Activated T-helper 1 cell treated with anti-CD3 and anti-CD28 coated beads, Interleukin-12 subunit alpha, Interleukin-12 subunit beta, Interleukin-2, Interleukin-4 antibody, amounts not matched to agents 30 ng/mL and 10 ng/mL and 1 ng/mL, durations not matched to agents 14 hours and 24 hours and 36 hours (primary cell): Measurements from ENCODE around the gene CYTH3. TPM values are rescaled to one million over a fixed set of nuclear protein-coding genes. Genes with fewer than 3 reads are reported as not detected.
"Not testable (repeated sequence)": the region's sequence is repeated elsewhere in the genome, so short reads cannot be mapped to it uniquely, and the experiment has no call there.

Experiments used
- DNase-seq: peaks from one replicate; pipeline ENCODE4 v3.0.0; 2021; ENCODE audit warnings: low spot score
- H3K27ac Mint-ChIP-seq: one replicate; pipeline ENCODE4 v1.8.0; 2021; ENCODE audit warnings: mild to moderate bottlenecking, mixed read lengths
- H3K27me3 Mint-ChIP-seq: one replicate; pipeline ENCODE4 v1.8.0; 2022; ENCODE audit warnings: mild to moderate bottlenecking, moderate library complexity, mixed read lengths; ENCODE audit not compliant: insufficient read depth
- H3K36me3 Mint-ChIP-seq: one replicate; pipeline ENCODE4 v1.8.0; 2021; ENCODE audit warnings: low read depth, mixed read lengths
- H3K4me1 Mint-ChIP-seq: one replicate; pipeline ENCODE4 v1.8.0; 2021; ENCODE audit warnings: low read depth, mixed read lengths
- H3K4me3 Mint-ChIP-seq: one replicate; pipeline ENCODE4 v1.8.0; 2021; ENCODE audit warnings: mild to moderate bottlenecking, moderate library complexity, mixed read lengths
- H3K9me3 Mint-ChIP-seq: one replicate; pipeline ENCODE4 v1.8.0; 2021; ENCODE audit warnings: mixed read lengths
- intact Hi-C: fragments of 100-400 bp; cut with micrococcal nuclease; formaldehyde crosslinking; loops from one replicate; pipeline ENCODE4 v1.15.1; 2024
- total RNA-seq: library from RNA; stranded (reverse); gene quantifications from 2 replicates; pipeline ENCODE4 v1.2.3, GENCODE V29; 2022

Gene CYTH3
- total RNA-seq, 1 donor from 2014 or later: 0.65 TPM

- DNase-seq: no peak
- Mint-ChIP-seq H3K4me3 (no peak overlapping the region), H3K4me1 (peaks cover 6% of the 10 kb centered on the region), H3K27me3 (peaks cover 48% of the 10 kb centered on the region), H3K27ac (no peak overlapping the region), H3K9me3 (no peaks in the 10 kb centered on the region), H3K36me3 (no peaks in the 10 kb centered on the region)
- intact Hi-C loops: no loop called here
Observed at GRCh38 chr7:6231184-6231583, 41.2 kb downstream of the CYTH3 start.

GRCh38 chr7:6229284-6229683, 43.1 kb downstream of the CYTH3 start:
- H3K4me3 Mint-ChIP-seq, DNase-seq, H3K27ac Mint-ChIP-seq, H3K9me3 Mint-ChIP-seq, H3K36me3 Mint-ChIP-seq, intact Hi-C loops, H3K4me1 Mint-ChIP-seq: not testable (repeated sequence)
- peaks cover 55% of the 10 kb centered on the region for H3K27me3 Mint-ChIP-seq

- DNase-seq: no peak
- H3K9me3 Mint-ChIP-seq: no peaks in the 10 kb centered on the region
- H3K4me3 Mint-ChIP-seq: no peak overlapping the region
- intact Hi-C loops: no loop called here
- H3K4me1 Mint-ChIP-seq: peaks cover 6% of the 10 kb centered on the region
- H3K27ac Mint-ChIP-seq: no peak overlapping the region
- H3K36me3 Mint-ChIP-seq: no peaks in the 10 kb centered on the region
- H3K27me3 Mint-ChIP-seq: peaks cover 53% of the 10 kb centered on the region
Observed at GRCh38 chr7:6228361-6229229, 43.8 kb downstream of the CYTH3 start.

- Mint-ChIP-seq H3K9me3 (no peaks in the 10 kb centered on the region), H3K27ac (no peak overlapping the region), H3K27me3 (peaks cover 53% of the 10 kb centered on the region), H3K4me1 (no peaks in the 10 kb centered on the region), H3K4me3 (no peak overlapping the region), H3K36me3 (no peaks in the 10 kb centered on the region)
- intact Hi-C loops: no loop called here
- no peak for DNase-seq
Observed at GRCh38 chr7:6227294-6227846, 45.1 kb downstream of the CYTH3 start.

GRCh38 chr7:6226194-6226799, 46.1 kb downstream of the CYTH3 start:
- intact Hi-C loops: no loop called here
- H3K27me3 Mint-ChIP-seq: peaks cover 47% of the 10 kb centered on the region
- H3K4me1 Mint-ChIP-seq: peaks cover 10% of the 10 kb centered on the region
- no peaks in the 10 kb centered on the region for H3K9me3 Mint-ChIP-seq
- no peaks in the 10 kb centered on the region for H3K36me3 Mint-ChIP-seq
- no peak overlapping the region for H3K27ac Mint-ChIP-seq
- no peak for DNase-seq
- no peak overlapping the region for H3K4me3 Mint-ChIP-seq

GRCh38 chr7:6223411-6223810, 49.0 kb downstream of the CYTH3 start:
- not testable (repeated sequence) for H3K4me3 Mint-ChIP-seq, DNase-seq, H3K36me3 Mint-ChIP-seq, H3K9me3 Mint-ChIP-seq, H3K27ac Mint-ChIP-seq
- Mint-ChIP-seq H3K27me3 (peaks cover 46% of the 10 kb centered on the region), H3K4me1 (peaks cover 14% of the 10 kb centered on the region)
- intact Hi-C loops: loop anchor here (5.0 kb wide), 1 partner anchor 49 kb away; the partner anchor contains the start of gene CYTH3

GRCh38 chr7:6223010-6223409, 49.4 kb downstream of the CYTH3 start:
- peaks cover 43% of the 10 kb centered on the region for H3K27me3 Mint-ChIP-seq
- H3K9me3 Mint-ChIP-seq: not testable (repeated sequence)
- intact Hi-C loops: loop anchor here (5.0 kb wide), 1 partner anchor 49 kb away; the partner anchor contains the start of gene CYTH3

GRCh38 chr7:6221340-6222319, 50.8 kb downstream of the CYTH3 start:
- DNase-seq: peak; percentile 6
- Mint-ChIP-seq H3K36me3 (no peaks in the 10 kb centered on the region), H3K9me3 (no peaks in the 10 kb centered on the region), H3K4me3 (peak overlapping the region; percentile 6), H3K4me1 (peaks cover 14% of the 10 kb centered on the region), H3K27me3 (peaks cover 41% of the 10 kb centered on the region), H3K27ac (peak overlapping the region; percentile 72)
- intact Hi-C loops: loop anchor here (1.0 to 5.0 kb wide), 3 partner anchors 29 to 51 kb away; partner anchors contain the start of gene CYTH3

More at GRCh38 chr7:6223010-6223409, 49.4 kb downstream of the CYTH3 start:
- not testable (repeated sequence) for H3K36me3 Mint-ChIP-seq, H3K27ac Mint-ChIP-seq, DNase-seq, H3K4me3 Mint-ChIP-seq
- H3K4me1 Mint-ChIP-seq: peaks cover 14% of the 10 kb centered on the region

GRCh38 chr7:6218329-6218728, 54.1 kb downstream of the CYTH3 start:
- DNase-seq: no peak
- Mint-ChIP-seq H3K9me3 (no peaks in the 10 kb centered on the region), H3K4me3 (no peak overlapping the region), H3K27ac (no peak overlapping the region), H3K4me1 (peaks cover 14% of the 10 kb centered on the region), H3K36me3 (no peaks in the 10 kb centered on the region), H3K27me3 (peaks cover 38% of the 10 kb centered on the region)
- intact Hi-C loops: no loop called here

- H3K27me3 Mint-ChIP-seq: peaks cover 31% of the 10 kb centered on the region
- DNase-seq: no peak
- no peaks in the 10 kb centered on the region for H3K36me3 Mint-ChIP-seq
- no peak overlapping the region for H3K27ac Mint-ChIP-seq
- H3K9me3 Mint-ChIP-seq: no peaks in the 10 kb centered on the region
- H3K4me1 Mint-ChIP-seq: no peaks in the 10 kb centered on the region
- intact Hi-C loops: no loop called here
- H3K4me3 Mint-ChIP-seq: no peak overlapping the region
Observed at GRCh38 chr7:6212008-6212407, 60.4 kb downstream of the CYTH3 start.

GRCh38 chr7:6210621-6211372, 61.6 kb downstream of the CYTH3 start:
- intact Hi-C loops: no loop called here
- Mint-ChIP-seq H3K4me1 (no peaks in the 10 kb centered on the region), H3K27ac (no peak overlapping the region), H3K4me3 (no peak overlapping the region), H3K9me3 (no peaks in the 10 kb centered on the region), H3K27me3 (peaks cover 27% of the 10 kb centered on the region), H3K36me3 (no peaks in the 10 kb centered on the region)
- DNase-seq: no peak

GRCh38 chr7:6209340-6209739, 63.1 kb downstream of the CYTH3 start:
- Mint-ChIP-seq H3K27me3 (peaks cover 22% of the 10 kb centered on the region), H3K36me3 (no peaks in the 10 kb centered on the region), H3K4me3 (no peak overlapping the region), H3K9me3 (no peaks in the 10 kb centered on the region), H3K27ac (no peak overlapping the region), H3K4me1 (no peaks in the 10 kb centered on the region)
- DNase-seq: no peak
- intact Hi-C loops: no loop called here
